ENCODE results near the gene STK10. TPM values are rescaled to one million over a fixed set of nuclear protein-coding genes. Genes with fewer than 3 reads are reported as not detected.

Gene STK10
- total and polyA plus RNA-seq, 9 of the 15 experiments (the other 6 are each of a cell fraction or from before 2014, with no cell fraction given), result 0.30 to 6.7 (median 2.4) TPM

DNA sequence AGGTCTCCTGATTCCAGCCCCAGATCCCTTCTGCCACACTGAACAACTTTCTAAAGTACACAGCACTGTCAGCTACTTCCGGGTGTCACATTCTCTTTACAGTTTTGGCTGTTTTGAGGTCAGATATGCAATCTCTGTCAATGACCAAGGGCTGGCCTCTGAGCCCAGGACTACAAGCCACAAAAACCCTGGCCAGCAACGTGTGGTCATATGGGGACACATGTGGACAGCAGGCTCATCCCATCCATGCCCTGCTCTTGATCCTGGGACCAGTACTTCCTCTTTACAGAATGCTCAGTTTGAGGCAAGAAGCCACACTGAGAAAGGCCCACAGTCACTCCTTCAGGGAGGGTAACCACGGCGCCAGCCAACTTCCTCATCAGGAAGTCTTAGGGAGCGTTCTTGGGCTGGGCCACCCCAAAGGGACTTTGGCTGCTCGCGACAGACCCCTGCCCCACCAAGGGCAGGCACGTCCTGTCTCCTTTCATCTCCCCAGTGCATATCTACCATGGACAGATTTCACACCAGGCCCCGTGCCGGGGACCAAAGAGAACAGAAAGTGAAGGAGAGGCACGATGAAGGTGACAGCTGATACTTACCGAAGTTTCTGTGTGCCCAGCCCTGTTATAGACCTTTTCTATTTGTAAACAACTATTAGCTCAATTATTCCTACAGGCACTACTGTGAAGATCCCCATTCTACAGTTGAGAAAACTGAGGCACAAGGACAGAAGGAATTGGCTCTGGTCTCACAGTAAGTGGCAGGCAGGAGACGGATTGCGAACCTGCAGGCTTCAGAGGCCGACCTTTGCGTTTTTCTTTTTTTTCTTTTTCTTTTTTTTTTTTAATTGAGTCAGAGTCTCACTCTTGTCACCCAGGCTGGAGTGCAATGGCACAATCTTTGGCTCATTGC lies 37.3 kb downstream of the STK10 start (continued):
- TF ChIP-seq ZNF263 (CRISPR knock-in tag; IDR thresholded peaks at IDR 0.05; ENCODE audit: borderline replicate concordance) (0 out of 2 replicates have a peak, but pooled peaks have one; percentile 18), BHLHE40 (IDR thresholded peaks at IDR 0.05; ENCODE audit: low read length) (peak; percentile 40; the same call in 1 of the 2 replicates), CXXC5 (CRISPR knock-in tag; IDR thresholded peaks at IDR 0.05) (peak; percentile 38), ZNF324 (CRISPR knock-in tag; IDR thresholded peaks at IDR 0.05) (peak; percentile 62; the same call in 1 of the 2 replicates), SMARCE1 (IDR thresholded peaks at IDR 0.05) (peak; percentile 59; the same call in 1 of the 2 replicates), HDAC2 (IDR thresholded peaks at IDR 0.05) (peak; percentile 64; the same call in 1 of the 2 replicates), HLTF (IDR thresholded peaks at IDR 0.05) (no peak), HDAC1 (IDR thresholded peaks at IDR 0.05) (peak in 1 of 2 experiments; percentile 57; a peak in 1 of 4 replicates), BRD4 (IDR thresholded peaks at IDR 0.05) (no peak), GABPB1 (CRISPR knock-in tag; IDR thresholded peaks at IDR 0.05) (peak; percentile 61; the same call in 1 of the 2 replicates), ESRRB (CRISPR knock-in tag; IDR thresholded peaks at IDR 0.05; ENCODE audit: borderline replicate concordance) (no peak), L3MBTL2 (IDR thresholded peaks at IDR 0.05) (peak; percentile 84)
- TF ChIP-seq, protein P1, sequence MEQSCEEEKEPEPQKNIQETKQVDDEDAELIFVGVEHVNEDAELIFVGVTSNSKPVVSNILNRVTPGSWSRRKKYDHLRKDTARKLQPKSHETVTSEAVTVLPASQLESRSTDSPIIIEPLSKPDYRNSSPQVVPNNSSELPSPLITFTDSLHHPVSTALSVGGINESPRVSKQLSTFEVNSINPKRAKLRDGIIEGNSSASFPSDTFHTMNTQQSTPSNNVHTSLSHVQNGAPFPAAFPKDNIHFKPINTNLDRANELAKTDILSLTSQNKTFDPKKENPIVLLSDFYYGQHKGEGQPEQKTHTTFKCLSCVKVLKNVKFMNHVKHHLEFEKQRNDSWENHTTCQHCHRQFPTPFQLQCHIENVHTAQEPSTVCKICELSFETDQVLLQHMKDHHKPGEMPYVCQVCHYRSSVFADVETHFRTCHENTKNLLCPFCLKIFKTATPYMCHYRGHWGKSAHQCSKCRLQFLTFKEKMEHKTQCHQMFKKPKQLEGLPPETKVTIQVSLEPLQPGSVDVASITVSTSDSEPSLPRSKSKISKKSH (CRISPR knock-in tag; IDR thresholded peaks at IDR 0.05), result no peak
- TF ChIP-seq, protein P2, sequence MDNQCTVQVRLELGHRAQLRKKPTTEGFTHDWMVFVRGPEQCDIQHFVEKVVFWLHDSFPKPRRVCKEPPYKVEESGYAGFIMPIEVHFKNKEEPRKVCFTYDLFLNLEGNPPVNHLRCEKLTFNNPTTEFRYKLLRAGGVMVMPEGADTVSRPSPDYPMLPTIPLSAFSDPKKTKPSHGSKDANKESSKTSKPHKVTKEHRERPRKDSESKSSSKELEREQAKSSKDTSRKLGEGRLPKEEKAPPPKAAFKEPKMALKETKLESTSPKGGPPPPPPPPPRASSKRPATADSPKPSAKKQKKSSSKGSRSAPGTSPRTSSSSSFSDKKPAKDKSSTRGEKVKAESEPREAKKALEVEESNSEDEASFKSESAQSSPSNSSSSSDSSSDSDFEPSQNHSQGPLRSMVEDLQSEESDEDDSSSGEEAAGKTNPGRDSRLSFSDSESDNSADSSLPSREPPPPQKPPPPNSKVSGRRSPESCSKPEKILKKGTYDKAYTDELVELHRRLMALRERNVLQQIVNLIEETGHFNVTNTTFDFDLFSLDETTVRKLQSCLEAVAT (IDR thresholded peaks at IDR 0.05), result peak in 1 of 2 experiments; percentile 41; a peak in 1 of 4 replicates
- TF ChIP-seq, protein P3, sequence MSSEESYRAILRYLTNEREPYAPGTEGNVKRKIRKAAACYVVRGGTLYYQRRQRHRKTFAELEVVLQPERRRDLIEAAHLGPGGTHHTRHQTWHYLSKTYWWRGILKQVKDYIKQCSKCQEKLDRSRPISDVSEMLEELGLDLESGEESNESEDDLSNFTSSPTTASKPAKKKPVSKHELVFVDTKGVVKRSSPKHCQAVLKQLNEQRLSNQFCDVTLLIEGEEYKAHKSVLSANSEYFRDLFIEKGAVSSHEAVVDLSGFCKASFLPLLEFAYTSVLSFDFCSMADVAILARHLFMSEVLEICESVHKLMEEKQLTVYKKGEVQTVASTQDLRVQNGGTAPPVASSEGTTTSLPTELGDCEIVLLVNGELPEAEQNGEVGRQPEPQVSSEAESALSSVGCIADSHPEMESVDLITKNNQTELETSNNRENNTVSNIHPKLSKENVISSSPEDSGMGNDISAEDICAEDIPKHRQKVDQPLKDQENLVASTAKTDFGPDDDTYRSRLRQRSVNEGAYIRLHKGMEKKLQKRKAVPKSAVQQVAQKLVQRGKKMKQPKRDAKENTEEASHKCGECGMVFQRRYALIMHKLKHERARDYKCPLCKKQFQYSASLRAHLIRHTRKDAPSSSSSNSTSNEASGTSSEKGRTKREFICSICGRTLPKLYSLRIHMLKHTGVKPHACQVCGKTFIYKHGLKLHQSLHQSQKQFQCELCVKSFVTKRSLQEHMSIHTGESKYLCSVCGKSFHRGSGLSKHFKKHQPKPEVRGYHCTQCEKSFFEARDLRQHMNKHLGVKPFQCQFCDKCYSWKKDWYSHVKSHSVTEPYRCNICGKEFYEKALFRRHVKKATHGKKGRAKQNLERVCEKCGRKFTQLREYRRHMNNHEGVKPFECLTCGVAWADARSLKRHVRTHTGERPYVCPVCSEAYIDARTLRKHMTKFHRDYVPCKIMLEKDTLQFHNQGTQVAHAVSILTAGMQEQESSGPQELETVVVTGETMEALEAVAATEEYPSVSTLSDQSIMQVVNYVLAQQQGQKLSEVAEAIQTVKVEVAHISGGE (CRISPR knock-in tag; IDR thresholded peaks at IDR 0.05), result peak in 1 of 3 experiments; percentile 9; a peak in 1 of 6 replicates
